ENCODE measurements around the gene NOVA2.

NOVA2 gene, protein sequence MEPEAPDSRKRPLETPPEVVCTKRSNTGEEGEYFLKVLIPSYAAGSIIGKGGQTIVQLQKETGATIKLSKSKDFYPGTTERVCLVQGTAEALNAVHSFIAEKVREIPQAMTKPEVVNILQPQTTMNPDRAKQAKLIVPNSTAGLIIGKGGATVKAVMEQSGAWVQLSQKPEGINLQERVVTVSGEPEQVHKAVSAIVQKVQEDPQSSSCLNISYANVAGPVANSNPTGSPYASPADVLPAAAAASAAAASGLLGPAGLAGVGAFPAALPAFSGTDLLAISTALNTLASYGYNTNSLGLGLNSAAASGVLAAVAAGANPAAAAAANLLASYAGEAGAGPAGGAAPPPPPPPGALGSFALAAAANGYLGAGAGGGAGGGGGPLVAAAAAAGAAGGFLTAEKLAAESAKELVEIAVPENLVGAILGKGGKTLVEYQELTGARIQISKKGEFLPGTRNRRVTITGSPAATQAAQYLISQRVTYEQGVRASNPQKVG

DNA sequence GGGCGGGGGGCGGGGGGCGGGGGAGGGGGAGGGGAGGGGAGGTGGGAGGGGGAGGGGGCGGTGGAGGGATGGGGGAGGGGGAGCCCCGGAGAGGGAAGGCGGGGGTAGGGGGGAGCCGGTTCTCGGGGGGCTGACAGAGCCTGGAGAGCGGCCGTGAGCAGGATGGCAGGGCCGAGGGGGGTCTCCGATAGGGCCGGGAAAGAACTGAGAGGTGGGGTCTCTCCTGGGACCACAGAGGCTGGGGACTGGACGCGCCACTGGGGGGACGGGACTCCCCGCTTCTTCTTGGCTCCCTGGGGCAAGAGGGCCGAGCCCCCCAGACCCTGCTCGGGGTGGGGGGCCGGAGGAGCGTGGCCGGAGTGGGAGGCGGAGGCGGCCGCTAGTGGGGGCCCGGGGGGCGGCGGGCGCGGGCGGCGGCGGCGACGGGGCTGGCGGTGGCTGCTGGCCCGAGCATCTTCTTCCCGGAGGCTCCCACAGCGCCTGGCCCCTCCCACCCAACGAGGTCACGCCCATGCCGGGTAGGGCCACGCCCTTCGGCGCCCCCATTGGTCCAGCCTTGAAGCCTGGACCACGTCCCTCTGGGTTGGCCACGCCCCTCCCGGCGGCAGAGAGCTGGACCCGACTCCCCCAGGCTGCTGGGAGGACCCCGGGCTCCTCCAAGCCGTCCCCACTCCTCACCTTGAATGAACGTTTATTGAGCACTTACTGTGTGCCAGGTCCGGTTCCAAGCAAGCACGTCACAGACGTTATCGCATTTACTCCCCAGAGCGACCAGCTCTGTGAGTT, at the start of gene NOVA2:
NOVA2 (minus strand) TSS at position 313 of the 786 bp plus-strand sequence. CDS start 514 bp downstream, outside the sequence.
- DNase-seq: peak; percentile 54

DNA sequence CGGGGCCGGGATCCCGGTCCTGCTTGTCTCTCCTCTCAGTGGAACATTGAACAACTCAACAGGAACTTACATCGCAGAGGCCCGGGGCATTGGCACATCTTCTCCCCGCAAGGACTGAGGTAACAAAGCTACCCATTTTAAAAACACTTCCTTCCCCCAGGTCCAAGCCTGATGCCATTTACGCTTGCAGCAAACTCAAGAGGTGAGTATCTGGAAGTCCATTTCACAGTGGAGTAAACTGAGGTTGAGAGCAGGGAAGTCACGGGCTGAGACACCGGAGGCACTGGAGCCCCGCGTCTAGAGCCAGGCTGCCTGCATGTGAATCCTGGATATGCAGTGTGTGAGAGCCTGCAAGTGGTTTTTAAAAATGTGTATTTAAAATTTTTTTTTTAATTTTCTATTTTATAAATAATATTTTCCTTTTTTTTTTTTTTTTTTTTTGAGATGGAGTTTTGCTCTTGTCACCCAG, 49.7 kb upstream of the NOVA2 start:
- no peak for DNase-seq

DNA sequence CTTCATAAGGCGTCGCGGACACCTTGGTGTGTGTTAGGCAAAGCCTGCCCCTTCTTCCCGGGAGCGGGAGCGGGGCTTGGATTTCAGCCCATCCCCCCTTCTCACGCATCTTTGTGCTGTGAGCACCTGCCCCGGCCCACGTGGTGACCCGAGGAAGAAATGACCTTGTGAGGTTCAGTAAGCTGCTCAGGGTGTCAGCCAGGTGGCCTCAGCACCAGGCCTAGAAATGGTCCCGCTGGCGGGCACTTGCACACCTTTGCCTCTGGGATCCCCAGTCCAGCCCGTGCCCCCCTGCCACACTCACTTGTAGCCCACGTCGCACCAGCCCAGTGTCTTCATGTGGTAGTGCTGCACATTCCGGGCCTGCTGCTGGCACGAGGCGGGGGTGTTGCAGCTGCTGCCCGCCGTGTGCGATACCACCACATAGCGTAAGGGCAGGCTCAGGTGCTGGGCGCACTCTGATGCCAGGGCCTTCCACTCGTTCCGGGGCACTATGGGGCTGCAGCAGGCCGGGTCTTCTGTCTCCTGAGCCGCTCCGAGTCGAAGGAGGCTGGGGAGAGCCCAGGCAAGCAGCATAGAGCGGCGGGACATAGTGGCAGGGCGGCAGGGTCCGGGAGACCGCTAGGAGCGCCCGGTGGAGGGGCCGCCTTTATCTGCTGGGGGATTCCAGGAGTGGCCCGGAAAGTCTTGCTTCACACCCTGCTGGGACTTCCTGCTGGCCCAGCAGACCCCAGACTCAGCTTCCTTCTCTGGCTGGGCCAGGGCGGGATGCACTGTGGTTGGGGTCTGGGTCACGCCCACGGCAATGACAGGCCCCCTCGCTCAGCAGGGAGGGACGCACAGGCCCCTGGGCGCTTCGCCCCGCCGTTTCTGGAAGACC, 49.0 kb upstream of the NOVA2 start, which contains the start of gene PGLYRP1:
PGLYRP1 (minus strand) TSS at position 623 of the 880 bp plus-strand sequence; CDS start at position 591, 32 bp downstream.
- no peak for DNase-seq

DNA sequence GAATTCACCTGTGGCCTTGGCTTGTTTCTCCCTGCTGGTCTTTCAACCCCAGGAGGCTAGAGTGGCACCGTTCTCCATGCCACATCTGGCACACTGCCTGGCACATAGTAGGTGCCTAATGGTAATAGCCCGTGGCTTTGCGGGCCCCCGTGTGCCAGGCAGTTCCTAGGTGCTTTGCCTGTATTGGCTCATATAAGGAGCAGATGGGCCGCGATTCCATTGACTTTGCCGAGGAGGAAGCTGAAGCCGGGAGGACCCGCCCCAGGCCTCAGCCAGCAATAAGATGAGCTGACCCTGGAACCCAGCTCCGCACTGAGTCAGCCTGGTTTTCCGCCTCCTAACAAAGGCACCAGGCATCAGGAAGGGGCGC, 48.4 kb upstream of the NOVA2 start:
- no peak for DNase-seq

DNA sequence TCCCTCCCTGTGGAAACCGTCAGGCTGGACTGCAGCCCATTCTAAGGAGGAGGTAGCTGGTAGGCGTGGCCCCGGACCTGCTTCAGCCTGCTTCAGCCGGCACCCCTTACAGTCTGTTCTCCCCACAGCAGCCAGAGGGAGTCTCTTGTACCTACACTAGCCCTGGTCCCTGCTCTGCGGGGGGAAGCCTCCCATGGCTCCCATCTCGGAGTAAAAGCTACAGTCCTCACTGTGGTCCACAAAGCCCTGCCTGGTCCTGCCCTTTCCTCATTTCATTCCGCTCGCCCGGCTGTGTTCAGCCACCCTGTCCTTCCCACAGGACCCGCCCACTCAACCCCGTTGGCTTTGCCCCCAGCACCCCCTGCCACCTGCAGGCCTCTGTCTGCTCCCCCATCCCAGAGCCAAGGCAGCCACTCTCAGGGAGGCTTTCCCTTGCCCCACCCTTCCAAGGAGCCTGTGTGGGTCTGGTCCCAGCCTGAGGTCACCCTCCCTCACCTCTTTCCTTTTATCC, 47.9 kb upstream of the NOVA2 start:
- no peak for DNase-seq

DNA sequence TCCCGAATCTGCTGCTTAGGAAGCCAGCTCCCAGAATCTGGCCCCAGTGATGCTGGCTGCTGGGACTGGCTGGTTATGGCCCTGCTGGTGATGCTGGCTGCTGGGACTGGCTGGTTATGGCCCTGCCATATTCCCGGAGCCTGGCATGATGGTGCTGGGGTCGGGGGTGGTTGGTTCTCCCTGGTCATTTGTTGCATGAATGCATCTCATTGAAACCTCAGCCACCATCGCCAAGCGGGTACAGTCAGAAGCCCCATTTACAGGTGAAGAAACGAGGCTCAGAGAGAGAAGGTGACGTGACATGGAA, 47.1 kb upstream of the NOVA2 start:
- DNase-seq: no peak

DNA sequence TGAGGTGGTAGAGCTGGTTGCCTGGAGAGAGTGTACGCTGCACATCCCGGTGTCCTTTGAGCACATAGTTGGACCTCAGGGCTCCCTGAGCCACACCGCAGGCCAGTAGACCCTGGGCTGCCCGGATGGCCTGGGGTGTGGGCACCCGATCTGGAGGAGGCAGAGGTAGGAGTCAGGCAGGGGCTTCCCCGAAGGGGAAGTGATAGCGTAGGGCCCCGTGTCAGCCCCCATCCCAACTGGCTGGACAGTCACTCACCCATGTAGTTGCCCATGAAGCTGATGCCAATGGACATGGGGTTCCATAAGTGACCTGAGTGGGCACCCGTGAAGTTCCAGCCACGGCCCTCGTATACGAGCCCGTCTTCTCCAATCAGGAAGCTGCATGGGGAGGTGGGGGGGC, 45.6 kb upstream of the NOVA2 start:
- no peak for DNase-seq

DNA sequence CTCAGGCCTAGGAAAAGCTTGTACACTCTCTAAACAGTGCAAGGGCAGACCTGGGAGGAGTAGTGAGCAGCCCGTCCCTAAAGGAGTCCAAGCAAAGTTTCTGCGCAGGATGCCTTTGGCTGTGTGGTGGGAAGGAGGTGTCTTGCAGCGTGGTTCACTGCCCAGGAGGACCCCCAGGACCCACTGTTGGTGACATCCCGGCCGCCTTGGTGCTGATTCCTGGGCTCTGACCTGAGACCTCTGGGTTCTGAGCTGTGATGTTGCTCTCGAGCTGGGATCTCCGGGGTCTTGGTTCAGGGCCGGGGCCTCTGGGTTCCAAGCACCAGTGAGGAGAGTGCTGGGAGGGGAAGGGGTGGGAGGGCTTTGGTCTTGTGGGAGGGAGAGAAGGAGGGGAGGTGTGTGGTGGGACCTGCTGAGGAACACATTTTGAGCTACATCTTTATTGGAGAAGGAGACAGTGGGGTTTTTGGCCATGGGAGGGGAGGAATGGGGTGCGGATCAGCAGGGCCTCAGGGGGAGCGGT, 45.1 kb upstream of the NOVA2 start:
- DNase-seq: no peak

DNA sequence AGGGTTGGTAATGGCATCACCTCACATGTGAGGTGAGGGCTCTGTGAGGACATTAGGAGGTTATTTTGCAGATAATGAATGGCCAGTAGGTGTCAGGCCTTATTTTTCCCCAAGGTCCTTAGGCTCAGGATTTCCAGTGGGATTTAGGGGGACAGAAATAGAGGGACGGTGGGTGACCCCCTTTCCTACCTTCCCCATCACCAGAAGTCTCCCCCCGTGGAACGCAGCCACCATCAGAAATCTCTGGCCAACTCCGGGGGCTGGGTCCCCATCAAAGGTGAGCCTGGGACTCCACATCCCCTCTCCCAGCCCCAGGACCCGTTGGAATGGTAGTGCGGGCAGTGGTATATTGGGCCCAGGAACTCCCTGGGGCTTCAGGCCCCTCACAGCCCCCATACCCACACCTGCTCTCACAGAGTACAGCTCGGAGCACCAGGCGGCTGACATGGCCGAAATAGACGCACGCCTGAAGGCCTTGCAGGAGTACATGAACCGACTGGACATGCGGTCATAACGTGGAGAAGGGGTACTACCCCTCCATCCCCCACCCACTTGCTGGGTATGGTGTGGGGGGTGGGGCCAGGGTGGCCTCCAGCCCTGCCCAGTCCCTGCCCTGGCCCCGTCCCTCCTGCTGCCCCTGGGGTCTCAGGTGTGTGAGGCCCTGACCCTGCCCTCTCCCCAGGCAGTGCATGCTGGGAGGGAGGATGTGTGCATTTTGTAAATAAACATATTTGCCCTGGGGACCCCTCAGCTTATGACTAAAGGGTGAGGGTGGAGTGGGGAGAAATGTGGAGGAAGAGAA, 44.4 kb upstream of the NOVA2 start:
- no peak for DNase-seq

DNA sequence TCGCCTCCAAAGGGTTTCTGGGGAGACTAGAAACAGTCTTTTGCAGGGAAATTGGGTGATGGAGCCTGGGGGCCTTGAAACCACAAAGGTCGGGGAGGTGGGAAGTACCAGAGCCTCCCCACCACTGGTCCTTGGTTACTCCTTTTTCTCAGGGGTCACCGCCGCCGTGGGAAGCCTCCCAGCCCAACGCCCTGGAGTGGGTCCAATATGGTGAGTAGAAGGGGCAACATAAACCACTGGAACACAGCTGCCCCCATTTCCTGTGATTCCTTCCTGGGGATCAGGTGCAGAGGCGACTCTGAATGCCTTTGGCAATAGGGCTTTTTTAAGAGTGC, 43.4 kb upstream of the NOVA2 start:
- DNase-seq: no peak

DNA sequence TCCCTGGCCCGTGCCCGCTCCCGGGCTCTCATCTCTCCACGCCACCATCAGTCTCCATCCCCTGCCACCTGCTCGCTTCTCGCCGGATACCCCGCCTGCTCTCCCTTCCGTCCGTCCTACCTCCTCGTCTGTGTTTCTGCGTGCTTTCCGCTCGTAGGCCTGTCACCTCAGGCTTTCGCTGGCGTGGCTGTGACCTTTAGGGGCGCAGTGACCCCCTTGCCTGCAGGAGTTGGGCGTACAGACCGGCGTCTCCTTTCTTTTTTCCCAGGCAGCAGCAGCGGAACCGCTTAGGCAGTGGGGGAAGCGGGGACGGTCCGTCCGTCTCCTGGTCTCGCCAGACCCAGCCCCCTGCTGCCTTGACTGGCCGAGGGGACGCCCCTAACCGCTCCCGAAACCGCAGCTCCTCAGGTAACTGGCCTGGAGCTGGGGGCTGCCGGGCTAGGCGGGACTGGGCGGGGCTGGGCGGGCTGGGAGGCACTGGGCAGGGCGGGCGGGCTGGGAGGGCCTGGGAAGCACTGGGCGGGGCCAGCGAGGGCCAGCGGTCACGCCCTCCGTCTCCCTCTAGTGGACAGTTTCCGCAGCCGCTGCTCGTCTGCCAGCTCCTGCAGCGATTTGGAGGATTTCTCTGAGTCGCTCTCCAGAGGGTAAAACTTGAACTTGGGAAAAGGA, 42.9 kb upstream of the NOVA2 start:
- DNase-seq: peak; percentile 56

DNA sequence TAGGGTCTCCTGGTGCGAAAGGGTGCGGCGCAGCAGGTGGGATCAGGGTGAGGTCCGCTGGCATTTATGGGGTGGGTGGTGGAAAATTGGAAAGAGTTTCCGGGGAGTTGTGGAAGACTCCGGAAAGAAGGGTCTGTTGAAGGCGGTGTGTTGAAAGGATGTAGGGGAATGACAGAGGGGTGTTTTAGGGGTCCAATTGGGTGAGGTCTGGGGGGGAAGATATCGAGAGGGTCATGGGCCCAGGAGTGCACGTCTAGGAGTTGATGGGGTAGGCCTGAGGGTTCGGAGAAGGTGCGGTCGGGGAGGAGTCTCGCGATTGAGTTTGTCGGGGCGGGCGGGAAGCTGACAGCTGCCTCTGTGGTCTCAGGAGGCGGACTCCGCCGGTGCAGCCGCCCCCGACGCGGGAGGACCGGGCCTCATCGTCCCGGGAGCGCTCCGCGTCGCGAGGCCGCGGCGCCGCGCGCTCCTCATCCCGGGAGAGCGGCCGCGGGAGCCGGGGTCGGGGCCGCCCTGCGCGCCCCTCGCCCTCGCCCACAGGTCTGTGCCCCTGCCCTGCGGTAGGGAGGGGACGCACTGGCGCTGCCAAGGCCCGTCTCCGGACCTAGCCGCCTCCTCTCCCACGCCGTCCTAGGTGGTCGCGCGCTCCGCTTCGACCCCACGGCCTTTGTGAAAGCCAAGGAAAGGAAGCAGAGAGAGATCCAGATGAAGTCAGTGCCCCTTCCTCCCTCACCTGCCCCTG, 42.2 kb upstream of the NOVA2 start:
- DNase-seq: peak; percentile 9

DNA sequence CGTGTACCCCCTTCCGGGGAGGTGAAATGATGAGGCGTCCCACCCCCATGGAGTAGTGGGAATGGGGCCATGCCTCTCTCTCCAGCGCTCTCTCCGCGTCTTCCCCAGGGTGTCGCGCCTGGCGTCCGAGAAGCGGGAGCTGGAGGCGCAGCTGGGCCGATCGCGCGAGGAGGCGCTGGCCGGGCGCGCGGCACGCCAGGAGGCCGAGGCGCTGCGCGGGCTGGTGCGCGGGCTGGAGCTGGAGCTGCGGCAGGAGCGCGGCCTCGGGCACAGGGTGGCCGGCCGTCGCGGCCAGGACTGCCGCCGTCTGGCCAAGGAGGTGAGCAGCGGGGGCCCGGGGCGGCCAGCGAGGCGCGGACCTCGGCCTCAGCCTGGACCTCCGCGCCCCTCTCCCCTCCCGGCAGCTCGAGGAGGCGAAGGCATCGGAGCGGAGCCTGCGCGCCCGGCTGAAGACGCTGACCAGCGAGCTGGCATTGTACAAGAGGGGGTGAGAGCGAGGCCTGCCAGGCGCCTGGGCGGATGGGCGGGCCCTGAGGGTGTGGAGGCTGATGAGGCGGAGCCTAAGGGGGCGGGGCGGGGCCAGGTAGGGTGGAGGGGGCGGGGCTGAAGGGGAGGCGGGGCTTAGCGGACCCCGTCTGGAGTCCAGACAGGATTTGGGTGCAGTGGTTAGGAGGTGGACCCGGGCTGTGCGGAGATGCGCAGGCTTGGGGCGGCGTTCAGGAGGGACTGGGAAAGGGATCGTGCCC, 41.4 kb upstream of the NOVA2 start:
- DNase-seq: no peak

DNA sequence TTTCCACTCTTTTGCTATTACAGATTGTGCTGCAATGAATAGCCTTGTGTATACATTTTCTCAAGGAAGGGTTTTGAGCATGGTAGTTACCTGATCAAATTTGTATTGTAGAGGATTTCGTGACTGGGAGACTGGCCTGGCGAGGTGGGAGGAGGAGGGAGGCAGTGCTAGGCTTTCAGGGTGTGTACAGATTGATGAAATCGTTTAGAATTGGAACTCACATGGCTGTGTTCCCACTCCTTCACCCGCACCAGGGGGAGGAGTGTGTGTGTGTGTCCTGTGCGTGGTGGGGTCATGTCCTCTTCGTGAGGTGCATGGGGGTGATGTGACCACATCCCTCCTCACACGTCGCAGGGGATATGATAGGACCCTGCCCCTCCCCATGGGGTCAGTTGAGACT, 40.9 kb upstream of the NOVA2 start:
- DNase-seq: no peak

DNA sequence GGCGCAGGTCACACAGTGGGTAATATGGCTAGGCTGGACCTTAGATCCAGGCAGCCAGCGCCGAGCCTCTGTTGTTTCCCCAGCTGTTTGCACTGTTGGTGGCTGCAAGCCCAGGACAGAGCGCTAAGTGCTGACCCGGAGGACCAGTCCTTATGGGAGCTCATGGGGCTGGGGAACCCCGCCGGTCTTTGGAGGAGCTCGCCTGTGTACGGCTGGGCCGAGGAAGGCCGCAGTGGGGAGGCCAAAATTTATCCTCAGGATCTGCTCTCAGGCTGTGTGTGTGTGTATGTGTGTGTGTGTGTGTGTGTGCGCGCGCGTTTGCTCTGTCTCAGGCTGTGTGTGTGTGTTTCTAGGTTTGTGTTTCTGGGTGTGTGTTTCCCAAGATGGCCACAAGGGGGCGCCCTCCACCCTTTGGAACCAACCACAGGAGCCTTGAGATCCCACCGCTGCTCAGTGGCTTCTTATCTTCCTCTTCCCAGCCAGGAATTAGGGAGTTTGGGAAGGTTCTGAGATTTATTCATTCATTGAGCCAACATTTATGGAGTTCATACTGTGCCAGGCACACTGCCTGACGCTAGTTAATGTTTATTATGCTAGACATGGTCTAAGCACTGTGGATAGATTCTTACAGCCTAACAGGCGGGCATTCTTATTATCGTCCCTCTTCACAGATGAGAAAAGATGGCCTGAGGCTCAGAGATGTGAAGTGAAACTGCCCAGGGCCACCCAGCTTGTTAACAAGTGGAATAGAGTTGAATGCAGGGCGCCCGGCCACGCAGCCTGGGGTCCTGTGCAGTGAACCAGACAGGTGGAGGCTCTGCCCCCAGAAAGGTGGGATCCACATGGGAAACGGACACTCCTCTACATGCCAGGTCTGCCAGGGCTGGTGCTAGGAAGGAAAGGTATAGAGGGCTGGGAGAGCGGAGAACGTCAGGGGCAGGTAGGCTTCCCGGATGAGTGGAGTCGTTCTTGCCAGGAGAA, 36.2 kb upstream of the NOVA2 start:
- peak; percentile 59 for DNase-seq

DNA sequence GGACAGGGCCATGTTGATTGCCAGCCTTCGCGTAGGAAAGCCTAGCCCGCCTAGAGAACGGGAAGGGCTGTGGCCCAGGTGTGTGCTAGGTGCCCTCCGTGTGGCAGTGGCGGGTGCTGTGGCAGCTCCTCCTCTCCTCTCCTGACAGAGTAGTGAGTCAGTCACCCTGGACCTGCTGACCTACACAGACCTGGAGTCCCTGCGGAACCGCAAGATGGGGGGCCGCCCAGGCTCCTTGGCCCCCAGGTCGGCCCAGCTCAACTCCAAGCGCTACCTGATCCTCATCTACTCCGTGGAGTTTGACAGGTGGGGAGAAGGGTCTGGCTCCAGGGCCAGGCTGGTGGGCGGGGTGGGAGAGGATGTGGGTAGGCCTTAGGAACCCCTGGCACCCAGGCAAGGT, 32.7 kb upstream of the NOVA2 start:
- no peak for DNase-seq

DNA sequence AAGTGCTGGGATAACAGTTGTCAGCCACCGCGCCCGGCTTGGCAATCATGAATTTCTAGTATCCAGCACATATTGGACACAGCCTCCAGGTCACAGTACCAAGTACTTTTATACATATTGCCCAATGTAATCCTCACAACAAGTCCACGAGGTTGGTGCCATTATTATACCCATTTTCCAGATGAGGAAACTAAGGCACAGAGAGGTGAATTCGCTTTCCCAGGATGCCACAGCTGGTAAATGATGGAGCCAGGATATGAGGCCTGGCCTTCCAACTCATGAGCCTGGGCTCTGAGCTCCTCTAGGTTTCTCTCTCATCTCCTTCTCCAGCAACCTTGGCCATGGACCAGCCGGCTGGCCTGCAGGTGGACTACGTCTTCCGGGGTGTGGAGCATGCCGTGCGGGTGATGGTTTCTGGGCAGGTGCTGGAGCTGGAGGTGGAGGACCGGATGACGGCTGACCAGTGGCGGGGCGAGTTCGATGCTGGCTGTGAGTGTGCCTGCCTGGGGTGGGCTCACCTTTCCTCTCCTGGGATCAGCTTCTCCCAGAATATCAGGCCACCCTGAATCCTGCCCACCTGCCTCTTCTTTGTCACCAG, 29.1 kb upstream of the NOVA2 start:
- no peak for DNase-seq
